ENCODE data around the gene KAZN. TPM values are rescaled to one million over a fixed set of nuclear protein-coding genes. Genes with fewer than 3 reads are reported as not detected.

The KAZN gene
- total and polyA plus RNA-seq, 2 of the 8 experiments (the other 6 are each of a cell fraction or from before 2014, with no cell fraction given), result 3.7 to 11.8 TPM

DNA sequence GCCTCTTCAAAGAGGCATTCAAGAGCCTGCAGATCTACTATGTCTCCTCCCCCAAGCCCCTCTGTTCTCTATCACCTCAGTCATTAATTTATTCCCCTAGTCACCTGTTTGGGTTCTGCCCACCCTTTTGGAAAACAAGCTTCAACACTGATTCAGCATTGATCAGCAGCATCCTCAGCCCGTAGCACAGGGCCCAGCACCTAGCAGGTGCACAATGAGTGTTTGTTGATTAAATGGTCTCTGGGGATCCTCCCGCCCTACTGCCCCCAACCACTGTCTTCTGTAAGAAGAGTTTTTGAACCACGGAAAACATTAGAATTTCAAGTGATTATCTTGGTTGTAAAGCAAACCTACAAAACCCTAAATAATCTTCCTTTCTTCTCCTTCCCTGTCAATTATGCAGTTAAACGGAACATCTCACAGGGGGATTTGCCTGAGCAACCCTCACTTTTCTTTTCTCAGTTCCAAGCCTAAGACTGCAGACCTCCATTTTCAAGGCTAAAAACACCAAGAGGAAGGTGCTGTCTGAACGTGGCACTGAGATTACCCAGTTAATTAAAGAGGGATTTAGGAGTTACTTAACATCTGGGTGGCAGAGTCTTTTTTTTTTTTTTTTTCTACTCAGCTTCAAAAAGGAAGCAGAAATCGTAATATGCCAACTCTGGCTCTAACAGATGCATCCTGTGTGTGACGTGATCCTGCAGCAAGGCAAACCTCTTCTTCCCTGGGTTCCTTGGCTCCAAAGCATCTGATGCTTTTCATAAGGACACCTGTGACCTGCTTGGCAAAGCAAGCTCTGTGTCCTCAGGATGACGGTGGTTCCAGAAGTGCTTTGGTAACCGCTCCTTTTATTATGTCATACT, 163.0 kb downstream of the KAZN start (continued):
- TF ChIP-seq, protein P1, sequence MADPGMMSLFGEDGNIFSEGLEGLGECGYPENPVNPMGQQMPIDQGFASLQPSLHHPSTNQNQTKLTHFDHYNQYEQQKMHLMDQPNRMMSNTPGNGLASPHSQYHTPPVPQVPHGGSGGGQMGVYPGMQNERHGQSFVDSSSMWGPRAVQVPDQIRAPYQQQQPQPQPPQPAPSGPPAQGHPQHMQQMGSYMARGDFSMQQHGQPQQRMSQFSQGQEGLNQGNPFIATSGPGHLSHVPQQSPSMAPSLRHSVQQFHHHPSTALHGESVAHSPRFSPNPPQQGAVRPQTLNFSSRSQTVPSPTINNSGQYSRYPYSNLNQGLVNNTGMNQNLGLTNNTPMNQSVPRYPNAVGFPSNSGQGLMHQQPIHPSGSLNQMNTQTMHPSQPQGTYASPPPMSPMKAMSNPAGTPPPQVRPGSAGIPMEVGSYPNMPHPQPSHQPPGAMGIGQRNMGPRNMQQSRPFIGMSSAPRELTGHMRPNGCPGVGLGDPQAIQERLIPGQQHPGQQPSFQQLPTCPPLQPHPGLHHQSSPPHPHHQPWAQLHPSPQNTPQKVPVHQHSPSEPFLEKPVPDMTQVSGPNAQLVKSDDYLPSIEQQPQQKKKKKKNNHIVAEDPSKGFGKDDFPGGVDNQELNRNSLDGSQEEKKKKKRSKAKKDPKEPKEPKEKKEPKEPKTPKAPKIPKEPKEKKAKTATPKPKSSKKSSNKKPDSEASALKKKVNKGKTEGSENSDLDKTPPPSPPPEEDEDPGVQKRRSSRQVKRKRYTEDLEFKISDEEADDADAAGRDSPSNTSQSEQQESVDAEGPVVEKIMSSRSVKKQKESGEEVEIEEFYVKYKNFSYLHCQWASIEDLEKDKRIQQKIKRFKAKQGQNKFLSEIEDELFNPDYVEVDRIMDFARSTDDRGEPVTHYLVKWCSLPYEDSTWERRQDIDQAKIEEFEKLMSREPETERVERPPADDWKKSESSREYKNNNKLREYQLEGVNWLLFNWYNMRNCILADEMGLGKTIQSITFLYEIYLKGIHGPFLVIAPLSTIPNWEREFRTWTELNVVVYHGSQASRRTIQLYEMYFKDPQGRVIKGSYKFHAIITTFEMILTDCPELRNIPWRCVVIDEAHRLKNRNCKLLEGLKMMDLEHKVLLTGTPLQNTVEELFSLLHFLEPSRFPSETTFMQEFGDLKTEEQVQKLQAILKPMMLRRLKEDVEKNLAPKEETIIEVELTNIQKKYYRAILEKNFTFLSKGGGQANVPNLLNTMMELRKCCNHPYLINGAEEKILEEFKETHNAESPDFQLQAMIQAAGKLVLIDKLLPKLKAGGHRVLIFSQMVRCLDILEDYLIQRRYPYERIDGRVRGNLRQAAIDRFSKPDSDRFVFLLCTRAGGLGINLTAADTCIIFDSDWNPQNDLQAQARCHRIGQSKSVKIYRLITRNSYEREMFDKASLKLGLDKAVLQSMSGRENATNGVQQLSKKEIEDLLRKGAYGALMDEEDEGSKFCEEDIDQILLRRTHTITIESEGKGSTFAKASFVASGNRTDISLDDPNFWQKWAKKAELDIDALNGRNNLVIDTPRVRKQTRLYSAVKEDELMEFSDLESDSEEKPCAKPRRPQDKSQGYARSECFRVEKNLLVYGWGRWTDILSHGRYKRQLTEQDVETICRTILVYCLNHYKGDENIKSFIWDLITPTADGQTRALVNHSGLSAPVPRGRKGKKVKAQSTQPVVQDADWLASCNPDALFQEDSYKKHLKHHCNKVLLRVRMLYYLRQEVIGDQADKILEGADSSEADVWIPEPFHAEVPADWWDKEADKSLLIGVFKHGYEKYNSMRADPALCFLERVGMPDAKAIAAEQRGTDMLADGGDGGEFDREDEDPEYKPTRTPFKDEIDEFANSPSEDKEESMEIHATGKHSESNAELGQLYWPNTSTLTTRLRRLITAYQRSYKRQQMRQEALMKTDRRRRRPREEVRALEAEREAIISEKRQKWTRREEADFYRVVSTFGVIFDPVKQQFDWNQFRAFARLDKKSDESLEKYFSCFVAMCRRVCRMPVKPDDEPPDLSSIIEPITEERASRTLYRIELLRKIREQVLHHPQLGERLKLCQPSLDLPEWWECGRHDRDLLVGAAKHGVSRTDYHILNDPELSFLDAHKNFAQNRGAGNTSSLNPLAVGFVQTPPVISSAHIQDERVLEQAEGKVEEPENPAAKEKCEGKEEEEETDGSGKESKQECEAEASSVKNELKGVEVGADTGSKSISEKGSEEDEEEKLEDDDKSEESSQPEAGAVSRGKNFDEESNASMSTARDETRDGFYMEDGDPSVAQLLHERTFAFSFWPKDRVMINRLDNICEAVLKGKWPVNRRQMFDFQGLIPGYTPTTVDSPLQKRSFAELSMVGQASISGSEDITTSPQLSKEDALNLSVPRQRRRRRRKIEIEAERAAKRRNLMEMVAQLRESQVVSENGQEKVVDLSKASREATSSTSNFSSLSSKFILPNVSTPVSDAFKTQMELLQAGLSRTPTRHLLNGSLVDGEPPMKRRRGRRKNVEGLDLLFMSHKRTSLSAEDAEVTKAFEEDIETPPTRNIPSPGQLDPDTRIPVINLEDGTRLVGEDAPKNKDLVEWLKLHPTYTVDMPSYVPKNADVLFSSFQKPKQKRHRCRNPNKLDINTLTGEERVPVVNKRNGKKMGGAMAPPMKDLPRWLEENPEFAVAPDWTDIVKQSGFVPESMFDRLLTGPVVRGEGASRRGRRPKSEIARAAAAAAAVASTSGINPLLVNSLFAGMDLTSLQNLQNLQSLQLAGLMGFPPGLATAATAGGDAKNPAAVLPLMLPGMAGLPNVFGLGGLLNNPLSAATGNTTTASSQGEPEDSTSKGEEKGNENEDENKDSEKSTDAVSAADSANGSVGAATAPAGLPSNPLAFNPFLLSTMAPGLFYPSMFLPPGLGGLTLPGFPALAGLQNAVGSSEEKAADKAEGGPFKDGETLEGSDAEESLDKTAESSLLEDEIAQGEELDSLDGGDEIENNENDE (IDR thresholded peaks at IDR 0.05; ENCODE audit: insufficient replicate concordance, low read length), result no peak
- TF ChIP-seq SIX5 (IDR thresholded peaks at IDR 0.05; ENCODE audit: low read depth, low read length) (no peak), SP4 (IDR thresholded peaks at IDR 0.05; ENCODE audit: low read length) (no peak), MAFK (IDR thresholded peaks at IDR 0.05; ENCODE audit: low read depth, low read length) (no peak), TBP (IDR thresholded peaks at IDR 0.05; ENCODE audit: low read depth, low read length) (no peak), POU5F1 (IDR thresholded peaks at IDR 0.05; ENCODE audit: low read depth, low read length) (no peak), TCF12 (IDR thresholded peaks at IDR 0.05; ENCODE audit: low read depth, low read length) (no peak)
- TF ChIP-seq, protein P2, sequence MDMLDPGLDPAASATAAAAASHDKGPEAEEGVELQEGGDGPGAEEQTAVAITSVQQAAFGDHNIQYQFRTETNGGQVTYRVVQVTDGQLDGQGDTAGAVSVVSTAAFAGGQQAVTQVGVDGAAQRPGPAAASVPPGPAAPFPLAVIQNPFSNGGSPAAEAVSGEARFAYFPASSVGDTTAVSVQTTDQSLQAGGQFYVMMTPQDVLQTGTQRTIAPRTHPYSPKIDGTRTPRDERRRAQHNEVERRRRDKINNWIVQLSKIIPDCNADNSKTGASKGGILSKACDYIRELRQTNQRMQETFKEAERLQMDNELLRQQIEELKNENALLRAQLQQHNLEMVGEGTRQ (IDR thresholded peaks at IDR 0.05; ENCODE audit: low read length), result no peak
- TF ChIP-seq, protein P3, sequence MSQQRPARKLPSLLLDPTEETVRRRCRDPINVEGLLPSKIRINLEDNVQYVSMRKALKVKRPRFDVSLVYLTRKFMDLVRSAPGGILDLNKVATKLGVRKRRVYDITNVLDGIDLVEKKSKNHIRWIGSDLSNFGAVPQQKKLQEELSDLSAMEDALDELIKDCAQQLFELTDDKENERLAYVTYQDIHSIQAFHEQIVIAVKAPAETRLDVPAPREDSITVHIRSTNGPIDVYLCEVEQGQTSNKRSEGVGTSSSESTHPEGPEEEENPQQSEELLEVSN (IDR thresholded peaks at IDR 0.05), result no peak
